Measurements from ENCODE around the gene FUCA1. TPM values are rescaled to one million over a fixed set of nuclear protein-coding genes. Genes with fewer than 3 reads are reported as not detected.

The FUCA1 gene
- total RNA-seq, 3 donors from 2014 or later = 82.2 to 171 (median 159) TPM

GRCh38 chr1:23895082-23895481, 27.0 kb upstream of the FUCA1 start:
- no peaks in the 10 kb centered on the region for H3K9me3 ChIP-seq
- DNase-seq = no peak
- no peak for ATAC-seq
- H3K4me1 ChIP-seq (ENCODE audit: low read depth) = no peaks in the 10 kb centered on the region
- intact Hi-C loops (cut with DNase I, micrococcal nuclease) = no loop called here
- H3K36me3 ChIP-seq (ENCODE audit: low read depth) = no peaks in the 10 kb centered on the region
- TF ChIP-seq CTCF (IDR thresholded peaks at IDR 0.05) = no peak
- H3K4me3 ChIP-seq = no peak overlapping the region

GRCh38 chr1:23889074-23889473, 21.0 kb upstream of the FUCA1 start:
- DNase-seq = no peak

GRCh38 chr1:23885222-23885621, 17.1 kb upstream of the FUCA1 start:
- TF ChIP-seq CTCF (IDR thresholded peaks at IDR 0.05) = no peak
- no peak for DNase-seq
- Histone ChIP-seq H3K36me3 (ENCODE audit: low read depth) (no peaks in the 10 kb centered on the region), H3K9me3 (no peaks in the 10 kb centered on the region), H3K4me3 (no peak overlapping the region), H3K4me1 (ENCODE audit: low read depth) (no peaks in the 10 kb centered on the region)
- ATAC-seq = no peak
- intact Hi-C loops (cut with DNase I, micrococcal nuclease) = no loop called here

More at GRCh38 chr1:23889074-23889473, 21.0 kb upstream of the FUCA1 start:
- intact Hi-C loops (cut with DNase I, micrococcal nuclease) = no loop called here
- H3K9me3 ChIP-seq = no peaks in the 10 kb centered on the region
- ATAC-seq = no peak
- H3K4me3 ChIP-seq = no peak overlapping the region
- H3K36me3 ChIP-seq (ENCODE audit: low read depth) = no peaks in the 10 kb centered on the region
- no peaks in the 10 kb centered on the region for H3K4me1 ChIP-seq (ENCODE audit: low read depth)
- TF ChIP-seq CTCF (IDR thresholded peaks at IDR 0.05) = no peak

GRCh38 chr1:23882746-23883145, 14.7 kb upstream of the FUCA1 start:
- no peak for DNase-seq

GRCh38 chr1:23879809-23880208, 11.7 kb upstream of the FUCA1 start:
- intact Hi-C loops (cut with DNase I, micrococcal nuclease) = no loop called here
- Histone ChIP-seq H3K9me3 (peaks cover 20% of the 10 kb centered on the region), H3K36me3 (ENCODE audit: low read depth) (no peaks in the 10 kb centered on the region), H3K4me3 (no peak overlapping the region), H3K4me1 (ENCODE audit: low read depth) (no peaks in the 10 kb centered on the region)
- no peak for ATAC-seq
- no peak for TF ChIP-seq CTCF (IDR thresholded peaks at IDR 0.05)
- DNase-seq = no peak

More at GRCh38 chr1:23882746-23883145, 14.7 kb upstream of the FUCA1 start:
- Histone ChIP-seq H3K9me3 (peaks cover 17% of the 10 kb centered on the region), H3K4me1 (ENCODE audit: low read depth) (no peaks in the 10 kb centered on the region), H3K4me3 (no peak overlapping the region), H3K36me3 (ENCODE audit: low read depth) (no peaks in the 10 kb centered on the region)
- no peak for TF ChIP-seq CTCF (IDR thresholded peaks at IDR 0.05)
- no peak for ATAC-seq
- intact Hi-C loops (cut with DNase I, micrococcal nuclease) = no loop called here

- no peak for TF ChIP-seq CTCF (IDR thresholded peaks at IDR 0.05)
These were observed 10.6 kb upstream of the FUCA1 start for GRCh38 chr1:23878668-23879067.

More at GRCh38 chr1:23878668-23879067, 10.6 kb upstream of the FUCA1 start:
- intact Hi-C loops (cut with DNase I, micrococcal nuclease) = no loop called here
- ATAC-seq (no peak), DNase-seq (no peak)
- H3K9me3 ChIP-seq = peaks cover 20% of the 10 kb centered on the region
- no peak overlapping the region for H3K4me3 ChIP-seq
- H3K36me3 ChIP-seq (ENCODE audit: low read depth) = no peaks in the 10 kb centered on the region
- no peaks in the 10 kb centered on the region for H3K4me1 ChIP-seq (ENCODE audit: low read depth)
